HepG2 (cell line): ENCODE results near the gene CAMTA2. TPM values are rescaled to one million over a fixed set of nuclear protein-coding genes. Genes with fewer than 3 reads are reported as not detected.

ENCODE experiments used
- ATAC-seq: fragments of 200-7000 bp; cut with Tn5 transposase; 3 replicates; pipeline ENCODE4 v1.9.1; 2020; ENCODE audit warnings: mild to moderate bottlenecking, moderate library complexity
- BruUV-seq: library from RNA; stranded (reverse); fragments of 400-500 nt; replicated peaks from 2 replicates; lab custom pipeline; 2021; lab: Mats Ljungman, UMichigan
- CTCF ChIA-PET: fragments of 300-600 bp; formaldehyde crosslinking; extraction: SDS; loops from one replicate; lab custom pipeline; 2021; ENCODE audit warnings: low total read pairs, inconsistent platforms, low intra/inter-chr PET ratio; lab: Yijun Ruan, JAX
- POLR2A ChIA-PET: fragments of 350-600 bp; sonication (Branson Sonifier 250); formaldehyde crosslinking; loops from one replicate; lab custom pipeline; 2020; ENCODE audit warnings: antibody characterized with exemption, inconsistent platforms; lab: Yijun Ruan, JAX
- DNase-seq: peaks from one replicate; pipeline ENCODE4 v3.0.0-alpha.2; 2015; ENCODE audit warnings: low spot score
- FAIRE-seq: peaks from 3 replicates; lab custom pipeline; 2011; peaks lifted over from hg19 to GRCh38; lab: Jason Lieb, UNC
- H2AFZ ChIP-seq: one replicate; pipeline ENCODE4 v1.6.1; 2011; ENCODE audit warnings: low read length, inconsistent platforms
- H3K27ac ChIP-seq: fragments of 300-600 bp; 3 replicates; pipeline ENCODE4 v1.8.0; 2011; ENCODE audit warnings: mixed run types, mild to moderate bottlenecking, mixed read lengths, low read length, inconsistent platforms; ENCODE audit not compliant: insufficient read depth; ENCODE audit errors: extremely low read length
- H3K27me3 ChIP-seq, 2 experiments: fragments of 200-600 bp in 1 of 2; 2 replicates in 1 of 2; 3 replicates in 1 of 2; pipeline versions ENCODE4 v1.6.0 to v1.8.0; 2011; ENCODE audit warnings: low read length in 2 of 2, mild to moderate bottlenecking in 2 of 2, moderate library complexity in 2 of 2, inconsistent platforms in 1 of 2; ENCODE audit not compliant: insufficient read depth in 2 of 2, control insufficient read depth in 1 of 2
- H3K36me3 ChIP-seq, 2 experiments: fragments of 200-600 bp in 1 of 2; replicated peaks in 1 of 2; 2 replicates in 1 of 2; 3 replicates in 1 of 2; pipeline versions ENCODE4 v1.5.1 to v1.8.0; 2011; ENCODE audit warnings: low read length in 2 of 2, inconsistent platforms in 1 of 2; ENCODE audit not compliant: insufficient read depth in 2 of 2, control insufficient read depth in 1 of 2
- H3K4me1 ChIP-seq: 2 replicates; pipeline ENCODE4 v1.5.1; 2012; ENCODE audit warnings: low read length, inconsistent platforms; ENCODE audit not compliant: insufficient read depth
- H3K4me2 ChIP-seq: 2 replicates; pipeline ENCODE4 v1.6.0; 2011; ENCODE audit warnings: low read depth, low read length, inconsistent platforms
- H3K4me3 ChIP-seq, 3 experiments: fragments of 200-600 bp in 1 of 3; sonication (generic), shearing (Covaris generic) in 1 of 3; replicated peaks in 1 of 3; 2 replicates each; pipeline ENCODE4 v1.5.1; 2011 to 2016; ENCODE audit warnings: low read length in 3 of 3, inconsistent platforms in 2 of 3, low read depth in 2 of 3, mild to moderate bottlenecking in 2 of 3, control low read depth in 1 of 3, mixed read lengths in 1 of 3; ENCODE audit not compliant: insufficient read depth in 1 of 3
- H3K79me2 ChIP-seq: one replicate; pipeline ENCODE4 v1.6.1; 2011; ENCODE audit warnings: low read length, inconsistent platforms; ENCODE audit not compliant: insufficient read depth
- H3K9ac ChIP-seq: 2 replicates; pipeline ENCODE4 v1.6.0; 2011; ENCODE audit warnings: mild to moderate bottlenecking, low read depth, low read length, inconsistent platforms; ENCODE audit not compliant: insufficient read depth
- H3K9me3 ChIP-seq: 2 replicates; pipeline ENCODE4 v1.5.1; 2012; ENCODE audit warnings: mild to moderate bottlenecking, low read length
- H4K20me1 ChIP-seq: 2 replicates; pipeline ENCODE4 v1.6.0; 2011; ENCODE audit warnings: inconsistent platforms, mild to moderate bottlenecking, low read length, moderate library complexity; ENCODE audit not compliant: insufficient read depth
- DRAP1 ChIP-seq: IDR thresholded peaks from 2 replicates; pipeline ENCODE4 v1.6.1; 2016; ENCODE audit warnings: missing genetic modification reagents, missing compliant biosample characterization
- HNRNPL ChIP-seq: fragments of 200-400 bp; formaldehyde crosslinking; IDR thresholded peaks from 2 replicates; pipeline ENCODE4 v1.6.1; 2017; ENCODE audit warnings: mild to moderate bottlenecking, low read depth, low read length
- MIXL1 ChIP-seq: IDR thresholded peaks from 2 replicates; pipeline ENCODE4 v1.6.1; 2016
- RAD21 ChIP-seq: fragments of 450-650 bp; formaldehyde crosslinking; IDR thresholded peaks from 2 replicates; pipeline ENCODE4 v1.5.0; 2020; ENCODE audit warnings: mild to moderate bottlenecking
- ZFP1 ChIP-seq: IDR thresholded peaks from 2 replicates; pipeline ENCODE4 v1.6.1; 2016
- ZFP41 ChIP-seq: sonication (generic); formaldehyde crosslinking; IDR thresholded peaks from 2 replicates; pipeline ENCODE4 v1.4.0; 2020; ENCODE audit warnings: mild to moderate bottlenecking, missing genetic modification reagents, borderline replicate concordance
- ZFP90 ChIP-seq: sonication (generic); formaldehyde crosslinking; IDR thresholded peaks from 2 replicates; pipeline ENCODE4 v1.8.0; 2022; ENCODE audit warnings: missing genetic modification reagents, mild to moderate bottlenecking, inconsistent platforms, borderline replicate concordance
- ZFY ChIP-seq: sonication (generic); formaldehyde crosslinking; IDR thresholded peaks from 2 replicates; pipeline ENCODE4 v1.4.0; 2020; ENCODE audit warnings: missing genetic modification reagents
- ZNF230 ChIP-seq: sonication (generic); formaldehyde crosslinking; IDR thresholded peaks from 2 replicates; pipeline ENCODE4 v1.4.0; 2020; ENCODE audit warnings: mild to moderate bottlenecking, missing genetic modification reagents
- ZNF552 ChIP-seq: sonication (generic); formaldehyde crosslinking; IDR thresholded peaks from 2 replicates; pipeline ENCODE4 v1.9.0; 2022; ENCODE audit warnings: missing genetic modification reagents, mild to moderate bottlenecking, borderline replicate concordance
- ZNF672 ChIP-seq: sonication (generic); formaldehyde crosslinking; IDR thresholded peaks from 2 replicates; pipeline ENCODE4 v1.8.1; 2022; ENCODE audit warnings: missing genetic modification reagents
- ZNF773 ChIP-seq: sonication (generic); formaldehyde crosslinking; IDR thresholded peaks from 2 replicates; pipeline ENCODE4 v1.4.0; 2020; ENCODE audit warnings: missing genetic modification reagents, borderline replicate concordance
- WGBS: methylation state at CpG from one replicate; pipeline ENCODE4 v1.1.6; 2017; ENCODE audit warnings: low lambda C conversion rate; 5-methylcytosine and 5-hydroxymethylcytosine counted together
- in situ Hi-C: cut with HindIII; loops from 2 replicates; pipeline ENCODE4 v1.10.0; 2017; ENCODE audit warnings: low pct_unique_long_range_greater_than_20kb; ENCODE audit not compliant: extremely low pct_ligation_motif_present
- intact Hi-C: fragments of 100-400 bp; cut with micrococcal nuclease; formaldehyde crosslinking; loops from one replicate; pipeline ENCODE4 v1.10.0; 2022; ENCODE audit not compliant: unreplicated experiment
- polyA plus RNA-seq, 8 experiments: library from polyadenylated mRNA; depleted of rRNA in 3 of 8; stranded (reverse) in 7 of 8; unstranded in 1 of 8; fragments of >200 nt; fragmentation: Illumina TruSeq in 4 of 8; extraction: Trizol in 4 of 8; gene quantifications; 2 replicates each; pipeline versions ENCODE4 v1.2.1 to v1.2.3, GENCODE V29; 2011 to 2016; ENCODE audit warnings: low read depth in 4 of 8, missing spikeins in 1 of 8, mixed read lengths in 1 of 8; ENCODE audit not compliant: insufficient read depth in 1 of 8
- total RNA-seq, 5 experiments: library from RNA; depleted of rRNA; stranded (reverse); fragments of >200 nt; fragmentation: Illumina TruSeq; extraction: Trizol; gene quantifications; 2 replicates each; pipeline ENCODE4 v1.2.3, GENCODE V29; 2016; ENCODE audit warnings: low read depth in 1 of 5

The CAMTA2 gene
- total and polyA plus RNA-seq, 2 of the 13 experiments (the other 11 are each of a cell fraction or from before 2014, with no cell fraction given), result 4.1 to 7.1 TPM

GRCh38 chr17:5003214-5003867 lies 15.9 kb upstream of the CAMTA2 start (continued):
- TF ChIP-seq ZFP41 (no peak), DRAP1 (CRISPR knock-in tag) (no peak), ZFP1 (CRISPR knock-in tag) (no peak), ZNF672 (CRISPR knock-in tag) (no peak), ZFY (CRISPR knock-in tag) (no peak), MIXL1 (CRISPR knock-in tag) (no peak), ZNF230 (no peak), RAD21 (no peak), ZFP90 (no peak), ZNF552 (no peak)

GRCh38 chr17:5002121-5002788 lies 14.8 kb upstream of the CAMTA2 start:
- Histone ChIP-seq H3K4me1 (peaks cover 13% of the 10 kb centered on the region), H3K4me3 (no peak overlapping the region), H3K27me3 (no peaks in the 10 kb centered on the region; a peak in 1 of 5 replicates), H3K4me2 (no peak overlapping the region), H3K79me2 (peaks cover 27% of the 10 kb centered on the region), H3K36me3 (peaks cover 19 to 60% of the 10 kb centered on the region in 2 experiments), H3K9ac (no peak overlapping the region), H2AFZ (no peak overlapping the region), H3K9me3 (no peaks in the 10 kb centered on the region), H3K27ac (no peak overlapping the region), H4K20me1 (no peaks in the 10 kb centered on the region)
- no TSS peak for BruUV-seq
- ATAC-seq (no peak), DNase-seq (no peak), FAIRE-seq (no peak)
- intact Hi-C loops (no loop called here), in situ Hi-C loops (no loop called here)
- ChIA-PET POLR2A (interaction anchor here (1.3 kb wide), 1 partner anchor 15 kb away, joined by 3 read pairs; the partner anchor contains the start of gene CAMTA2), CTCF (no interaction called here)
- TF ChIP-seq HNRNPL (no peak), ZNF773 (no peak)
- 99% methylated on average over 20 of the region's 20 CpGs for WGBS
